ENCODE results near the gene SDK2. TPM values are rescaled to one million over a fixed set of nuclear protein-coding genes. Genes with fewer than 3 reads are reported as not detected.

Gene SDK2
- total RNA-seq, 2 donors from 2014 or later: 0.26 to 0.33 TPM

DNA sequence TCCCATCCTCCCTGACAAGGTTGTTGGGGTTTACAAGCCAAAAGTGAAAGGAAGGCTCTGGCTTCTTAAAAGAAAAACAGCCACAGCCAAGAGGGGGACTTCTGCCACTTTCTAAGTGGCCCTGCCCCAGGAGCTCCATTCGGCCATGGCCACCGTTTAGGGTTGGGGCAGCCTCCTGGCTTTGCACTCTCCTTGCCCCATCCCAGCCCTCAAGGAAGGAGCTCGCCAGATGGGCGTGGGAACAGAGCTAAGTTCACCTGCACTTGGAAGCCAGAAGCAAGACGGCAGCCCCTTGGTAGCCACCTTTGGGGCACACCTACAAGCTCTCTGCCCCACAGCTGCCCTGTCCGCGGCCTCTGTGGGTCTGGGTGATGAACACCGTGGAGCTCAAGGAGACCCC lies 210.1 kb downstream of the SDK2 start:
- DNase-seq (no peak), ATAC-seq (no peak)
- Histone ChIP-seq H3K27me3 (no peaks in the 10 kb centered on the region), H3K27ac (no peak overlapping the region), H3K36me3 (replicated peaks in 1 of 2; ENCODE audit: insufficient read depth in 1 of 2, low read depth in 2 of 2) (no peaks in the 10 kb centered on the region), H3K9me3 (no peaks in the 10 kb centered on the region), H3K4me3 (no peak overlapping the region), H3K4me1 (peaks cover 6% of the 10 kb centered on the region)
- 56 to 65% methylated on average over 6 to 8 of the region's 8 CpGs for WGBS, 2 donors
- intact Hi-C loops (cut with DNase I): loop anchor here (5.0 kb wide), 1 partner anchor 743 kb away; no protein-coding TSS in a partner anchor
- TF ChIP-seq, protein P1, sequence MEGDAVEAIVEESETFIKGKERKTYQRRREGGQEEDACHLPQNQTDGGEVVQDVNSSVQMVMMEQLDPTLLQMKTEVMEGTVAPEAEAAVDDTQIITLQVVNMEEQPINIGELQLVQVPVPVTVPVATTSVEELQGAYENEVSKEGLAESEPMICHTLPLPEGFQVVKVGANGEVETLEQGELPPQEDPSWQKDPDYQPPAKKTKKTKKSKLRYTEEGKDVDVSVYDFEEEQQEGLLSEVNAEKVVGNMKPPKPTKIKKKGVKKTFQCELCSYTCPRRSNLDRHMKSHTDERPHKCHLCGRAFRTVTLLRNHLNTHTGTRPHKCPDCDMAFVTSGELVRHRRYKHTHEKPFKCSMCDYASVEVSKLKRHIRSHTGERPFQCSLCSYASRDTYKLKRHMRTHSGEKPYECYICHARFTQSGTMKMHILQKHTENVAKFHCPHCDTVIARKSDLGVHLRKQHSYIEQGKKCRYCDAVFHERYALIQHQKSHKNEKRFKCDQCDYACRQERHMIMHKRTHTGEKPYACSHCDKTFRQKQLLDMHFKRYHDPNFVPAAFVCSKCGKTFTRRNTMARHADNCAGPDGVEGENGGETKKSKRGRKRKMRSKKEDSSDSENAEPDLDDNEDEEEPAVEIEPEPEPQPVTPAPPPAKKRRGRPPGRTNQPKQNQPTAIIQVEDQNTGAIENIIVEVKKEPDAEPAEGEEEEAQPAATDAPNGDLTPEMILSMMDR (IDR thresholded peaks at IDR 0.05): no peak
- TF ChIP-seq POLR2A (IDR thresholded peaks at IDR 0.05): no peak

DNA sequence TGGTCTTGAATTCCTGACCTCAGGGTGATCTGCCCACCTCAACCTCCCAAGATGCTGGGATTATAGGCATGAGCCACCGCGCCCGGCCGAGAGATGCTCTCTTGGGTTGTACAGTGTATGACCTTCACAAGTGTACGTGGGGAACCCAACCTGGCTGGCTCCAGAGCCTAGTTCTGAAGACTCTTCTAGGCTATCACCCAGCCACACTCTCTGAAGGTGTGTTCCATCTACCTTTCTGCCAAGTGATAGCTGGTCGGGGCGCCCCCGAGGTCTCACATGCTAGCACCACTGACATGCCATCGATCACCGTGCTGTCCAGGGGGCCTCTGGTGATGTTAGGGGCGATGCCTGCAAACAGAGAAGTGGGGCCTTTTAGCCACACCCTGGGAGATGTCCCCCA lies 210.7 kb downstream of the SDK2 start:
- ATAC-seq (no peak), DNase-seq (no peak)
- intact Hi-C loops (cut with DNase I): loop anchor here (5.0 kb wide), 1 partner anchor 744 kb away; no protein-coding TSS in a partner anchor
- TF ChIP-seq POLR2A (IDR thresholded peaks at IDR 0.05): no peak
- TF ChIP-seq, protein P1 (IDR thresholded peaks at IDR 0.05): no peak
- H3K36me3 ChIP-seq (replicated peaks in 1 of 2; ENCODE audit: insufficient read depth in 1 of 2, low read depth in 2 of 2): no peaks in the 10 kb centered on the region
- H3K4me1 ChIP-seq: peaks cover 6% of the 10 kb centered on the region
- no peaks in the 10 kb centered on the region for H3K9me3 ChIP-seq
- H3K4me3 ChIP-seq: no peak overlapping the region
- H3K27ac ChIP-seq: no peak overlapping the region
- 71 to 75% methylated on average over 6 to 11 of the region's 11 CpGs for WGBS, 2 donors
- H3K27me3 ChIP-seq: no peaks in the 10 kb centered on the region

DNA sequence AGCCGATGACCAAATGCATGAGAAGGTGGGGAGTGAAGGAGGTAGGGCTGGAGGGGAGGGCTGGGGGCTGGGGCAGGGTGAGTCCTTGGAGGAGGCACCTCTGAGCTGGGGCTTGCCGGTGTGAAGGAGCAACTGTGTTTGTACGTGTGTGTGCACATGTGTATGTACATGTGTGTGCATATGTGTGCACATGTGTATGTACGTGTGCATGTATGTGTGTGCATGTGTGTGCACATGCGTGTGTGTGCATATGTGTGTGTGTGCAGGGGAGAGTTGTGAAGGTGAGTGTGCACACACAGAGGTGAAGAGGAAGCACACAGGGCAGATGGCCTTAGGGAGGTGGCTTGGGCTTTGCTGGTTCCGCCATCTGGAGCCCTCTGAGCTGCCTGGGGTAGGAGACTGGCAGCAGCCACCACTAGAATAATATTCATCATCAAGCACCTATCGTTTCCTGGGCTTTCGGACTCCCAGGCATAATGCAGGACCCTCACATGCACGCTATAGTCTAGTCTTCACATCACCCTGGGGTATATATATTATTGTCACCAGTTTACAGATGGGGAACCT lies 211.5 kb downstream of the SDK2 start:
- H3K36me3 ChIP-seq (replicated peaks in 1 of 2; ENCODE audit: insufficient read depth in 1 of 2, low read depth in 2 of 2): no peaks in the 10 kb centered on the region
- DNase-seq (no peak), ATAC-seq (no peak)
- H3K27ac ChIP-seq: no peak overlapping the region
- no peak for TF ChIP-seq POLR2A (IDR thresholded peaks at IDR 0.05)
- TF ChIP-seq, protein P1 (IDR thresholded peaks at IDR 0.05): no peak
- peaks cover 6% of the 10 kb centered on the region for H3K4me1 ChIP-seq
- no peak overlapping the region for H3K4me3 ChIP-seq
- H3K9me3 ChIP-seq: no peaks in the 10 kb centered on the region
- WGBS, 2 donors: 65 to 77% methylated on average over 9 of the region's 9 CpGs
- intact Hi-C loops (cut with DNase I): loop anchor here (5.0 kb wide), 1 partner anchor 745 kb away; no protein-coding TSS in a partner anchor
- H3K27me3 ChIP-seq: no peaks in the 10 kb centered on the region

DNA sequence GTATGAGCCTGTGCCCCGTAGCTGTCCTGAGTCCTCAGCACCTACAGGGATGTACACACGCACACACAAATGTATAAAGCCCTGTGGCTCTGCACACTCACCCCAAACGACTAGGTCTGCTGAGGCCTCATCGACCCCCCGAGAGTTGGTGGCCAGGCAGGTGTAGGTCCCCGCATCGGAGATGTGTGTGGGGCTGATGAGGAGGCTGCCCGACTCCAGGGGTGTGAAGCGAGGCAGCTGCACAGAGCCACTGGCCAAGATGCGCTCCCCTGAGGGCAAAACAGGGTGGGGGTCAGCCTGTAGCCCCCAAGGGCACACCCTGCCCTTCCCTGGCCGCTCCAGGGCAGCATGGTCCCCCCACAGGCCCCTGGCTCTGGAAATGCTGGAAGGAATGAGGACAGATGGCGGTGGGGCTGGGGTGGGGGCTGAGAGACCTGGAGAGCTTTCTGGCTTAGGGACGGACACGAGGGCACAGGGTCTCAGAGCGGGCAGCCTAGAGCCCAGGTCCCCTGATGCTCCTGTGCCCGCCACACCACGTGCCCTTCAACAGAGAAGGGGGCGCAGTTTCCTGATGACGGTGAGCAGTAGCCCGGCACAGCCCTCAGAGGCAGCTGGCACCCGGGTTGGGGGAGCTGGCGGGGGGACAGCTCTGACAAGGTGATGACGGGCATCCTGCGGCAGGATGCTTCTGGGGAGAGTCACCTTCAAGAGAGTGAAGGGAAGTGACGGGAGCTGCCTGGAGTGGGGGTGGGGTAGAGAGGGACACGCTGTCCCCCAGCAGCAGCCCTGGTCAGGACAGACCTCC lies 212.6 kb downstream of the SDK2 start:
- DNase-seq (no peak), ATAC-seq (no peak)
- intact Hi-C loops (cut with DNase I): loop anchor here (5.0 kb wide), 1 partner anchor 746 kb away; no protein-coding TSS in a partner anchor
- Histone ChIP-seq H3K36me3 (replicated peaks in 1 of 2; ENCODE audit: insufficient read depth in 1 of 2, low read depth in 2 of 2) (no peaks in the 10 kb centered on the region), H3K27ac (no peak overlapping the region), H3K4me3 (no peak overlapping the region), H3K9me3 (no peaks in the 10 kb centered on the region), H3K27me3 (no peaks in the 10 kb centered on the region), H3K4me1 (peaks cover 6% of the 10 kb centered on the region)
- 46 to 63% methylated on average over 9 to 26 of the region's 26 CpGs for WGBS, 2 donors
- TF ChIP-seq, protein P1 (IDR thresholded peaks at IDR 0.05): no peak
- no peak for TF ChIP-seq POLR2A (IDR thresholded peaks at IDR 0.05)
